ENCODE data around the gene SOX2.

Gene SOX2

DNA sequence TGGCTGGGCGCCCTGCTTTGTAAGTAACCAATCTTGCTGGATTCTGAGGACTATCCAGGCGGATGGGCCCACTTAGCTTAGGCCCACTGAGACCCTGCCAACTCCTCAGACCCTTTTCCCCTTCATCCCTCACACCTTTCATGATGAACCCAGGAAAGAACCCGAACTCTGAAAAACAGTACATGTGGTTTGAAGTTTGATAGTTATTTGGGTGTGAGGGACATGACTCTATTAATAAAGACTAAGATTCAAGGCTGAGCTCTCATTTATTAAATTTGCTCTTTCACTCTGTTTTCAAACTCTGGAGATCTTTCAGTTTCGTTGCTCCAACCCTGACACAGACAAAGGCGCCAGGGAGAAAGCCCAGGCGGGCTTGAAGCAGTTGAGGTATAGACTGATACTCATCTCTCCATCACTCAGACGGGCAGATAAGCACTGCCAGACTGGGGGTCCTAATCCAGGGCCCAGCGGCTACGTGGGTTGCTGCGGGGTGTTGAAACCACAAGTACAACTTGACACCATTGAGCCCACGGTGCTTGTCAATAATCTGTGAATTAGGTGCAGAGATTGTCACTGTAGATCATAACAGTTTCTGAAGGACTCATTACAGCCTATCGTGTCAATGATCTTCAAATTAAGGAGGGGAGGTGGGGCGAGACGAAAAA lies 7.2 kb upstream of the SOX2 start:
- DNase-seq (ENCODE audit: low read depth), result no peak

- no peak for DNase-seq (ENCODE audit: low read depth)
Observed at GRCh38 chr3:181705086-181705480, 6.6 kb upstream of the SOX2 start.

- no peak for DNase-seq (ENCODE audit: low read depth)
Observed at GRCh38 chr3:181707980-181708379, 3.7 kb upstream of the SOX2 start.

GRCh38 chr3:181709537-181710279 lies 2.0 kb upstream of the SOX2 start:
- DNase-seq (ENCODE audit: low read depth), result peak; percentile 44

DNA sequence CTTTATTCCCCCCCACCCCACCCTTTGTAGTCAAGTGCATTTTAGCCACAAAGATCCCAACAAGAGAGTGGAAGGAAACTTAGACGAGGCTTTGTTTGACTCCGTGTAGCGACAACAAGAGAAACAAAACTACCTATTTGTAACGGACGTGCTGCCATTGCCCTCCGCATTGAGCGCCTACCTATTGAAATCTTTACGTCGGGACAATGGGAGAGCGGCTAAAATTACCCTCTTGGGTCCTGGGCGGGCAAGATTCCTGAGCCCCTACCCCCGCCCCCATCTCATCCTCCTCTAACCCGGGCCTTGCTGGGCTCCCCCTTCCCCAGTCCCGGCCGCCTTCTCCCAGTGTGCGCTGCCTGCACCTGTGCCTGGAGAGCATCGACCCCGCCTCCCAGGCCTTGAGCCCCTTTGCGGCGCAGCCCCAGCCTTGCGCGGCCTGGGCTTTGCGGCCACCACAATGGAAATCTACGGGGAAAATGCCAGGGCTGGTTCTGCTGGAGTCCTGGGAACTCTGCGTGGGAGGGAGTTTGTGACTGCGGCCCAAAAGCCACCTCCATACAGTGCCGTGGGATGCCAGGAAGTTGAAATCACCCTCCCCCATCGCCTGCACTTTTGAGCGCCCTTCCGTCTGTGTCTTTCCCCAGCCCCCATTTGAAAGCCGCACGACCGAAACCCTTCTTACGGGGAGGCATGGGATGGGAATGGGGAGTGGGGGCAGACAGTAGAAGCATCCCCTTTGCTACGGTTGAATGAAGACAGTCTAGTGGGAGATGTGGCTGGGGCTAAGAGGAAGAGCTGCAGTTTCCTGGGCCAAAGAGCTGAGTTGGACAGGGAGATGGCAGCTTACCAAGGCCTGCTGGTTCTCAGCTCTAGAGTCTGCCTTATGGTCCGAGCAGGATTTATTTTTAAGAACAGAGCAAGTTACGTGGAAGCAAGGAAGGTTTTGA lies 1.1 kb upstream of the SOX2 start:
- no peak for DNase-seq (ENCODE audit: low read depth)

DNA sequence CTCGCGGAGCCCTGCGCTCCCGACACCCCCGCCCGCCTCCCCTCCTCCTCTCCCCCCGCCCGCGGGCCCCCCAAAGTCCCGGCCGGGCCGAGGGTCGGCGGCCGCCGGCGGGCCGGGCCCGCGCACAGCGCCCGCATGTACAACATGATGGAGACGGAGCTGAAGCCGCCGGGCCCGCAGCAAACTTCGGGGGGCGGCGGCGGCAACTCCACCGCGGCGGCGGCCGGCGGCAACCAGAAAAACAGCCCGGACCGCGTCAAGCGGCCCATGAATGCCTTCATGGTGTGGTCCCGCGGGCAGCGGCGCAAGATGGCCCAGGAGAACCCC lies 464 bp downstream of the SOX2 start:
- DNase-seq (ENCODE audit: low read depth), result no peak

DNA sequence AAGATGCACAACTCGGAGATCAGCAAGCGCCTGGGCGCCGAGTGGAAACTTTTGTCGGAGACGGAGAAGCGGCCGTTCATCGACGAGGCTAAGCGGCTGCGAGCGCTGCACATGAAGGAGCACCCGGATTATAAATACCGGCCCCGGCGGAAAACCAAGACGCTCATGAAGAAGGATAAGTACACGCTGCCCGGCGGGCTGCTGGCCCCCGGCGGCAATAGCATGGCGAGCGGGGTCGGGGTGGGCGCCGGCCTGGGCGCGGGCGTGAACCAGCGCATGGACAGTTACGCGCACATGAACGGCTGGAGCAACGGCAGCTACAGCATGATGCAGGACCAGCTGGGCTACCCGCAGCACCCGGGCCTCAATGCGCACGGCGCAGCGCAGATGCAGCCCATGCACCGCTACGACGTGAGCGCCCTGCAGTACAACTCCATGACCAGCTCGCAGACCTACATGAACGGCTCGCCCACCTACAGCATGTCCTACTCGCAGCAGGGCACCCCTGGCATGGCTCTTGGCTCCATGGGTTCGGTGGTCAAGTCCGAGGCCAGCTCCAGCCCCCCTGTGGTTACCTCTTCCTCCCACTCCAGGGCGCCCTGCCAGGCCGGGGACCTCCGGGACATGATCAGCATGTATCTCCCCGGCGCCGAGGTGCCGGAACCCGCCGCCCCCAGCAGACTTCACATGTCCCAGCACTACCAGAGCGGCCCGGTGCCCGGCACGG lies 991 bp downstream of the SOX2 start:
- no peak for DNase-seq (ENCODE audit: low read depth)

GRCh38 chr3:181713280-181713647 lies 1.5 kb downstream of the SOX2 start:
- DNase-seq (ENCODE audit: low read depth), result no peak

GRCh38 chr3:181713676-181714612 lies 2.2 kb downstream of the SOX2 start:
- DNase-seq (ENCODE audit: low read depth), result no peak

- DNase-seq (ENCODE audit: low read depth), result no peak
Observed at GRCh38 chr3:181715571-181716340, 4.0 kb downstream of the SOX2 start.

DNA sequence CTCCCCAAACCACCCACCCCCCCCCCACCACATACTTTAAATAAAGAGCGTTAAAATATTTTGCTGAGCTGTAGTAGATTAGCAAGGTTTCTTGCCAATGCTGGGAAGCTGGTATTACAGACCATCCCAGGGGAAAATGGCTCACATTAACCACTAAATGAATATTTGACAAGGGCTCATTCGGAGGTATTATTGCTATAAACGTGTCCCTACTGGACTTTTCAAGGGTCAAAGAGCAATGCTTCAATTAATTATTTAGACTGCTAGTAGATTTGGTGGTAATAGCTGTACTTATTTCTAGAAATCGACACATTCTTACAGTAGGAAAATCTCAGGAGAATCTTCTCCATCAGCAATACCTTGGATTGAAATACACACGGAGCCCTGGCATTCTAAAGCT lies 5.2 kb downstream of the SOX2 start:
- DNase-seq (ENCODE audit: low read depth), result no peak

- no peak for DNase-seq (ENCODE audit: low read depth)
Observed at GRCh38 chr3:181717549-181718171, 5.9 kb downstream of the SOX2 start.

DNA sequence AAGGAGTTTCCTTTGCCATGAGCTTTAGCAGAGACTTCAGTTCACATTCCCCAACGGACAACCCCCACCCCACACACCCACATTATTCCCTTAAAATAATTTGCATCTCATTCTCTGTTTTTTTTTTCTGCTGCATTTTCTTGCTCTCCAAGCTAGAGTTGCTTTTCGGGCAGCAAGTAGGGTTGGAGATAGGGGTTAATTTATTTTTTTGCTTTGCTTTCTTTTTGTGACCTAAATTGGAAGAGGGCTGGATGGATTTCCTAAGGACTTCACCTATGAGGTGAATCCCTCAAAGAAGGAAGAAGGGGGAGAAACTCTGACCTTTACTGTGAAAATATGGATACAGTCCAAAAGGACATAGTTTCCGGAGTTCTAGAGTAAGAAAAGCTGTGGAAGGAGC lies 6.6 kb downstream of the SOX2 start:
- no peak for DNase-seq (ENCODE audit: low read depth)

GRCh38 chr3:181718987-181719911 lies 7.5 kb downstream of the SOX2 start:
- no peak for DNase-seq (ENCODE audit: low read depth)

DNA sequence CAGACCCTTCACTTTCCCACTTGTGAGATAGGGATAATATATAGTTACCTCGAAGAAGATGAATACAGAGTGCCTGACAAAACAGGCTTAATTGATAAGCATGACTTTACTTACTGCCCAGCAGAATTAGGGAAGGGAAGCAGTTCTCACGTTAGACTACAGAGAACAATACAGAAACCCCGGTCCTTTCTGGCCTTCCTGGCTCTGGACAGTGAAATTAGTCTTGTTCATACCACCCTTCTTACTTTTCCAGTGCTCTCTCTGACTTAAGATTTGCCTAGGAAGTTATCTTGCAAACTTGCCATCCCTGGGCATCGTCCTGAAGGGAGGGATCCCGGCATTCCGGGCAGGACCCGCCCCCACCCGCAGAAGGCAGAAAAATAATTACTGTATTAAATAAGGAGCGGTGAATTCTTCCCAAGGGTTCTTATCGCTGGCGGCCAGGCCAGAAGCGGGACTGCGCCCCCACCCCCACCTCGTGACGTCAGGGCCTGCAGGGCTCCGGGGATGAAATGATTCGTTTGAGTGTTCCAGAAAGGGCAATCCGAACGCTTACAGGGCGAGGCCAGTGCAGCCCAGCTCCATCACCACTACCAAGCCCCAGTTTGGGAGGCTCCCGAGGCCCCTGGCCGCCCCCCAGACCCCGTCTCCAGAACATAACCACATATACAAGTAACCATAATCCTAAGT lies 8.4 kb downstream of the SOX2 start:
- DNase-seq (ENCODE audit: low read depth), result no peak

GRCh38 chr3:181721046-181721875 lies 9.5 kb downstream of the SOX2 start:
- no peak for DNase-seq (ENCODE audit: low read depth)

DNA sequence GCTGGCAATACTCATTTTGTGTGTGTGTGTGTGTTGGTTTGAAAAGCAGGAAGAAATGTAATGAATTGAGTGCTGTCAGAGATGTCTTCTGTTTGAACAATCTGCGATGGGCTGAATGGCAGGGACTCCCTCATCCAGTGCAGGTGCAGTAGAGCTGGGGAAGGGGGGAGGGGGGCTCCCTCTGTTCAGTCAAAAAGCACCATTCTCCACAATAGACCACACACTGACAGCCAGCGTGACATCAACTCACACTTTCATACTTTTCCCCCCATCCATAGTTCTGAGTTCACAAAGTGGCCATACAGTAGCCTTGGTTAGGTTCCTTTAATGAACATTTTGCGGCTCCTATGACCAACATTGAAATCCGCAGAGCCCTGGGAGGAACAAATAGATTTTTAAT lies 10.4 kb downstream of the SOX2 start:
- no peak for DNase-seq (ENCODE audit: low read depth)
